RWPE2 (cell line): ENCODE measurements around the gene SNTA1.
"Not testable (repeated sequence)": the region's sequence is repeated elsewhere in the genome, so short reads cannot be mapped to it uniquely, and the experiment has no call there.

Source experiments
- ATAC-seq: fragments of 200-7000 bp; cut with Tn5 transposase; 3 replicates; pipeline ENCODE4 v1.9.1; 2021; ENCODE audit warnings: low read depth
- DNase-seq: peaks from one replicate; pipeline ENCODE4 v3.0.0-alpha.2; 2020; ENCODE audit warnings: low spot score
- H3K27ac ChIP-seq: fragments of 450-650 bp; 2 replicates; pipeline ENCODE4 v1.5.1; 2017; ENCODE audit warnings: mild to moderate bottlenecking; ENCODE audit not compliant: poor library complexity, severe bottlenecking
- H3K27me3 ChIP-seq: fragments of 250-450 bp; sonication (Bioruptor Pico); 2 replicates; pipeline ENCODE4 v1.5.1; 2021; ENCODE audit warnings: mild to moderate bottlenecking, moderate library complexity; ENCODE audit not compliant: insufficient read depth, poor library complexity, severe bottlenecking
- H3K36me3 ChIP-seq: fragments of 250-450 bp; sonication (Bioruptor Pico); 2 replicates; pipeline ENCODE4 v1.5.1; 2020; ENCODE audit warnings: low read depth, mild to moderate bottlenecking, moderate library complexity
- H3K4me1 ChIP-seq: fragments of 250-450 bp; sonication (Bioruptor Pico); 2 replicates; pipeline ENCODE4 v1.5.1; 2021; ENCODE audit warnings: mild to moderate bottlenecking, moderate library complexity; ENCODE audit not compliant: insufficient read depth, poor library complexity, severe bottlenecking
- H3K4me3 ChIP-seq: fragments of 250-450 bp; sonication (Bioruptor Pico); 2 replicates; pipeline ENCODE4 v1.5.1; 2021; ENCODE audit warnings: mild to moderate bottlenecking, moderate library complexity; ENCODE audit not compliant: severe bottlenecking
- H3K9me3 ChIP-seq: fragments of 250-450 bp; sonication (Bioruptor Pico); 2 replicates; pipeline ENCODE4 v1.5.1; 2021; ENCODE audit warnings: mild to moderate bottlenecking, moderate library complexity; ENCODE audit not compliant: severe bottlenecking
- CTCF ChIP-seq: fragments of 450-650 bp; IDR thresholded peaks from one replicate; pipeline ENCODE4 v1.5.1; 2017; ENCODE audit warnings: mild to moderate bottlenecking, moderate library complexity; ENCODE audit not compliant: poor library complexity, severe bottlenecking

The SNTA1 gene

GRCh38 chr20:33391722-33392415 is 51.7 kb downstream of the SNTA1 start:
- Histone ChIP-seq H3K4me3 (no peak overlapping the region), H3K36me3 (peaks cover 88% of the 10 kb centered on the region), H3K4me1 (peaks cover 7% of the 10 kb centered on the region), H3K27me3 (no peaks in the 10 kb centered on the region), H3K27ac (no peak overlapping the region), H3K9me3 (no peaks in the 10 kb centered on the region)
- ATAC-seq (no peak), DNase-seq (no peak)
- no peak for TF ChIP-seq CTCF

GRCh38 chr20:33389326-33389725 is 54.2 kb downstream of the SNTA1 start:
- not testable (repeated sequence) for H3K4me1 ChIP-seq, DNase-seq, H3K4me3 ChIP-seq, ATAC-seq, H3K27ac ChIP-seq, H3K9me3 ChIP-seq, H3K27me3 ChIP-seq
- H3K36me3 ChIP-seq = peaks cover 88% of the 10 kb centered on the region

GRCh38 chr20:33388268-33388667 is 55.3 kb downstream of the SNTA1 start:
- Histone ChIP-seq H3K27me3 (no peaks in the 10 kb centered on the region), H3K36me3 (peaks cover 86% of the 10 kb centered on the region)

DNA sequence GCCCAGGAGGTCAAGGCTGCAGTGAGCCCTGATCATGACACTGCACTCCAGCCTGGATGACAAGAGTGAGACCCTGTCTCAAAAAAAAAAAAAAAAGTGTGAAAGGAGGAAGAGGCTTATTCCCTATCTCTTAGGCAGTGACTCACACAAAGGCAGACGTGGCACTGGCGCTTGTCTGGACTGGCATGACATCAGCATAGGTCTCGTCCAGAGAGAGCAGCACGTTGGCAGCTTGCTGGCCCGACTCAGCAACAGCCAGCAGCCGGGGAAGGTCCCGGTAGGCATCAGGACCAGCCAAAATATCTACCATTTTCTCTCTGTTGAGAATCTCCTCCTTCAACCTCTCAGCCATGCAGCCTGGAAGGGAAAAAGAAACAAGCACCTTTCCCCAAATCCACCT is 56.4 kb downstream of the SNTA1 start:
- ATAC-seq (peak; percentile 99), DNase-seq (peak; percentile 94)
- Histone ChIP-seq H3K27ac (peak overlapping the region; percentile 21), H3K9me3 (no peaks in the 10 kb centered on the region), H3K4me1 (peaks cover 7% of the 10 kb centered on the region), H3K27me3 (no peaks in the 10 kb centered on the region), H3K36me3 (peaks cover 86% of the 10 kb centered on the region), H3K4me3 (no peak overlapping the region)
- TF ChIP-seq CTCF = no peak

More at GRCh38 chr20:33388268-33388667, 55.3 kb downstream of the SNTA1 start:
- Histone ChIP-seq H3K9me3 (no peaks in the 10 kb centered on the region), H3K27ac (no peak overlapping the region), H3K4me3 (no peak overlapping the region), H3K4me1 (peaks cover 7% of the 10 kb centered on the region)
- TF ChIP-seq CTCF = no peak
- ATAC-seq = no peak
- DNase-seq = no peak

DNA sequence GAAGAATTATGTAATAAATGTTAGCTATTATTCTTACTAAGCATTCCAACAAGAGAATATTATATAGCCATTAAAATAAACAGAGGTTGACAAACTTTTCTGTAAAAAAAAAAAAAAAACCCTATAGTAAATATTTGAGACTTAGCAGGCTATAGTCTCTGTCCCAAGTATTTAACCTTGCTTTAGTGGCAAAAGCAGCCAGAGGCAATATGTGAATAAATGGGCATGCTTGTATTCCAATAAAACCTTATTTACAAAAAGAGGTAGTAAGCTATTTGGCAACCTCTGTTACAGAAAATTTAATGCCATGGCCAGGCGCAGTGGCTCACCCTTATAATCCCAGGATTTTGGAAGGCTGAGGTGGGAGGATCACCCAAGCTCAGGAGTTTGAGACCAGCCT is 56.9 kb downstream of the SNTA1 start:
- Histone ChIP-seq H3K36me3 (peaks cover 86% of the 10 kb centered on the region), H3K4me3 (no peak overlapping the region), H3K27ac (peak overlapping the region; percentile 21), H3K9me3 (no peaks in the 10 kb centered on the region), H3K27me3 (no peaks in the 10 kb centered on the region), H3K4me1 (peaks cover 7% of the 10 kb centered on the region)
- ATAC-seq (no peak), DNase-seq (no peak)
- TF ChIP-seq CTCF = no peak
